GM18517 (cell line): Measurements from ENCODE around the gene METRNL.
"Not testable (repeated sequence)": the region's sequence is repeated elsewhere in the genome, so short reads cannot be mapped to it uniquely, and the experiment has no call there.

Source experiments
- ATAC-seq: cut with Tn5 transposase; IDR thresholded peaks from one replicate; pipeline ENCODE4 v1.9.1; 2021; ENCODE audit warnings: mild to moderate bottlenecking, moderate library complexity; ENCODE audit not compliant: unreplicated experiment

Gene METRNL

DNA sequence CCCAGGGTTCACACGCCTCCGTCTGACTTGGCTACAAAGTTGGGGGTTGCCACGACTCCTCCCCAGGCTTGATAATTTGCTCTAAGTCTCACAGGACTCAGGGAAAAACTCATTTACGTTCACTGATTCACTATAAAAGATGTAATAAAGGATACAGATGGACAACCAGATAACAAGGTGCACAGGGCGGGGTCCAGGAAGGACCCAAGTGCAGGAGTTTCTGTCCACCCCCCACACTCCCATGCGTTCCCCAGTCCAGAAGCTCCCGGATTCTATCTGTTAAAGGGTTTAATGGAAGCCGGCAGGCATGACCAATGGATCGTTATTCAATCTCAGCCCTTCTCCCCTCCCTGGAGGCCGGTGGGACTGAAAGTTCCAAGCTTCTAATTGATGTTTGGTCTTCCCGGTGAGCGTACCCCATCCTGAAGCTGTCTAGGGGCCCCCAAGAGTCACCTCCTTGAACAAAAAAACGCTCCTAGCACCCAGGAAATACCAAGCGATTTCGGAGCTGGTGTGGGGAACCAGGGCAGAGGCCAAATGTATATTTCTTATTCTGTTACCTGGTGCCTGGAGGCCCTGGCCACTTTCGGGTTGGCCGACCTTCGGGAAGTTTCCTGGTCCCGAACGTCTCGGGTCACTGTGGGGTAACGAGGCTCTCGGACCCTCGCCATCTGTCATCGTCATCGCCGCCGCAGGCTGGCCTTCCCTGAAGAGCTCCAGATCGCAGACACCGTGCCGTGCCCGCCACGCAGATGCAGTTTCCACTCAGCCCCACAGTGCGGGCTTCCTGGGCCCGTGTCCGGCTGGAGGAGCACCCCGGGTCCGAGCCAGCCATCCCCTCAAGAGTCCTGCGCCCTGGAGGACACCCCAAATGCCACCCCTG is 13.5 kb upstream of the METRNL start:
- ATAC-seq, result no peak

DNA sequence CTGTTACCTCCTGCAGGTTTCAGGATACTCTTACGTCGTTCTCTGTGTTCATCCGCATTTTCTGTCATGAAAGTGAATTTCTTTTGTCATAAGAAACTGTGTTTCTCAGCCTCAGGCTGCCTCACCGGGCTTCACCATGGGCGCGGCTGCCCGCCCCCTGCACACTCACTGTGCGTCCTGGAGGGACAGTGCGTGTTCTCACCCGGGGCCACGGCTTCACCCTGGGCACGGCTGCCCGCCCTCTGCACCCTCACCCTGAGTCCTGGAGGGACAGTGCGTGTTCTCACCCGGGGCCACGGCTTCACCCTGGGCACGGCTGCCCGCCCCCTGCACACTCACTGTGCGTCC is 12.9 kb upstream of the METRNL start:
- ATAC-seq, result not testable (repeated sequence)

DNA sequence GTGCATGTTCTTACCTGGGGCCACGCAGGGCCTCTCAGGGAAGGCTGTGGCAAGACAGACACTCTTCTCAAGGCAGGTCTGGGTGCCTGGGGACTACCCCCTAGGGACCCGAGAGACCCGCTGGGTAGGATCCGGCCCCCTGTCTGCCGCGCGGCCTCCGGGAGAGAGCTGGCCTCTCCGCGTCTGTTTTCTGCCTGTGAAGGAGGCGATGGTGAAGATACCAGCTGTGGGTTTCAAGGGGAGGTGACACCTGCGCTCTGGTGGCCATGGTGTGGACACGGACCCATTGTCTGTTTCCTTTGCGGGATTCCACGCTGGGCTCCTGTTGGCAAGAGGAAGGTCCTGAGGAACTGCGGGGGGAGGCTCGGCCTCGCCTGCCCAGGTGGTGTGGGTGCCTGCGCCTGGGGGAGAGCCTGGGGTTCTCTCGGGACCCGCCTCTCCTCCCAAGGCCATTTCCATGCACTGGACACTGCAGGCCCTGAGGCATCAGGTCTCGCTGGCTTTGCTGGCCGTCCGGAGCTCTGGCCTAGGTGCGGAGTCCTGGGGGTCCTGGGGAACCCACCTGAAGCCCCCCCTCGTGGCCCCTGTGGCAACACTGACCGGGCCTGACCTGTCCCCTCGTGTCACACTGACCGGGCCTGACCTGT is 12.2 kb upstream of the METRNL start:
- no peak for ATAC-seq

GRCh38 chr17:83067718-83068261 is 11.6 kb upstream of the METRNL start:
- ATAC-seq, result no peak

DNA sequence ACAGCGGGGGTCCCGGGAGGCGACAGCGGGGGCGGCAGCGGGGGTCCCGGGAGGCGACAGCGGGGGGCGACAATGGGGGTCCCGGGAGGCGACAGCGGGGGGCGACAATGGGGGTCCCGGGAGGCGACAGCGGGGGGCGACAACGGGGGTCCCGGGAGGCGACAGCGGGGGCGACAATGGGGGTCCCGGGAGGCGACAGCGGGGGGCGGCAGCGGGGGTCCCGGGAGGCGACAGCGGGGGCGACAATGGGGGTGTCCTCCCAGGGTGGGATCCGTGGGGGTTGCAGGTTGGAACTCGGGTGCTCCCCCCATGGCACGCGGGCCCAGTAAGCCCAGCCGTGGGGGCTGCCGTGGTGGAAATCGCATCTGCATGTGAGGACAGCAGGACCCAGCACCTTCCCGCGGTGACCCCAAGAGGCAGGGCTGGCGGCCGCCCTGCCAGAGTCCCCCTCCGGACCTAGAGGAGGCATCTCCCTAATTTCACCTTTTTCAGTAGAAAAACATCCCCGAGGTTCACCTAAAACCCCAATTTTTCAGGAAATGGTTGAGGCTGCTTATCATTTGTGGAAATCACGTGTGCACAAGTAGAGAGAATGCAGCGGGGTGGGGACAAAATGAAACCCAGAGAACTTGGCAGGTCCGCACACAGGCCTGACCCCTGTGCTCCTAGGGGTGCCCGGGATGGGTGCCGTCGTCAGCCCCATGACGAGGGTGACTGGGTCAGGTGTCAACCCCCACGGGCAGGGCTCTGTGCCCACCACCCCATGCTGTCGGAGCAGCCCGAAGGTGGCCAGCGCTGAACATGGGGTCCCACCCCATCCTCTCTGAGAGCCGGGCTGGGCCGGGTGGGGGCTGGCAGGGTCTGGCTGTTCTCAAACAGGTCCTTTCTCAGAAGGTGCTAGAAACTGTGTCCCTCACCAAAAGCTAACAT is 10.5 kb upstream of the METRNL start:
- no peak for ATAC-seq

GRCh38 chr17:83069571-83069906 is 9.9 kb upstream of the METRNL start:
- ATAC-seq, result no peak

- ATAC-seq, result no peak
These were observed 9.3 kb upstream of the METRNL start for GRCh38 chr17:83069931-83070742.

DNA sequence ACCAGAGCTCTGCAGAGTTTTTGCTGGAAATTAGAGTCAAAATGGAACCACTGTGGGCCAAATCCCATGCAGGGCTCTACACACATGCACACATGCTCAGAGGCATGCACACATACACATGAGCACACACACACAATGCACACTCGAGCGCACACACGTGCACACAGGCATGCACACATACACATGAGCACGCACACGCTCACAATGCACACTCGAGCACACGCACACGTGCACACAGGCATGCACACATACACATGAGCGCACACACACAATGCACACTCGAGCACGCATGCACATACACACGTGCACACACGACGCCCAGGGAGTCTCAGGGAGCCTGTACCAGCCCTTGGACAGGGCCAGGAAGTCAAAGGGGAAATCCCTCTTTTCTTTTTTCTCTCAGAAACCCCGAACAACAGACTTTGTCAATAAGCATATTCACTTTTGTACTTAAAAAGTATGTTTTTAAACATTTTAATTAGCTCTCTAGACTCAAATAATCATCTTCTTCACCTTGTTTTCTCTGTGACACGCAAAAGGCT is 8.5 kb upstream of the METRNL start:
- no peak for ATAC-seq

DNA sequence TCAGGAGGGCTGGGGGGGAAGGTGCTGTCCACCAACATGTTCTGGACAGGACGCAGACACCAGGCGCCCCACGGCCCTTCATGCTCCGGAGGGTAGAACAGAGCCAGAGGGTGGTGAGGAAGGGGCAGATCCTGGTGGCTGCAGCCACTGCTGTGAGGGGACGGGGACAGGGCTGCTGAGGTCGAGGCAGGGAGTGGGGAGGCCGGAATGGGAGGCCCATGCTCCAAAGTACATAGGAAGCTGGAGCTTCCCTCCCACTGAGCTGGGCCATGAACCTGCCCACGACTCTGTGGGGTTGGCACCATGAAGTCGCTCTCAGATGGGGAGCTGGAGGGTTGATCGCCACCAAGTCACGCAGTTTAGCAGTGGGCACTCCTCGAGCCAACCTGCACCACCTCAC is 8.0 kb upstream of the METRNL start:
- ATAC-seq, result no peak

DNA sequence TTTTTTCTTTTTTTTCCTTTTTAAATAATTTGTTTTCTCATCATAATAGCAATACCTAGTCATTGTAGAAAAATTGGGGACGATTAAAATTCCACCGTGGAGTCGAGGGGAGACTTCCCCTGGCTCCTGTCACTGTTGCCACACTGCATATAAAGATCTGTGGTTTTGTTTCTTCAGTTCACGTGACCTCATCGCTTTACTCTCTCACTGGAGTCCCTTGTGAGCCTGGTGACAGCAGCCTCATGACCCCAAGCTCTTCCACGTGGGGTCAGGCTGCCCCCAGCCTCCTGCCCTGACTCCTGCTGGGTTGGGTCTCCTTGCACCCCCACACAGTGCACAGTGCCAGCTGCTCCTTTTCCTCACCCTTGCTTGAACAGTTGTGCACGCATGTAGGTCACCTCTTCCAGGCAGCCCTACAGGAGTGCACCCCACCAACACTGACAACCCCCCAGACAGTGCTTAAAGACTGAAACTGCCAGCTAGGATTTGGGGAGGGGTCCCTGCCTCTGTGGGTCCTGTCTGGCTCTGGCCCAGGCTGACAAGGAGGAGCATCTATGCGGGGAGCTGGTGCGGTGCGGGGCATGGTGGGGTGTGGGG is 7.3 kb upstream of the METRNL start:
- ATAC-seq, result no peak

GRCh38 chr17:83072600-83073358 is 6.6 kb upstream of the METRNL start:
- no peak for ATAC-seq

GRCh38 chr17:83073389-83074063 is 5.9 kb upstream of the METRNL start:
- no peak for ATAC-seq

DNA sequence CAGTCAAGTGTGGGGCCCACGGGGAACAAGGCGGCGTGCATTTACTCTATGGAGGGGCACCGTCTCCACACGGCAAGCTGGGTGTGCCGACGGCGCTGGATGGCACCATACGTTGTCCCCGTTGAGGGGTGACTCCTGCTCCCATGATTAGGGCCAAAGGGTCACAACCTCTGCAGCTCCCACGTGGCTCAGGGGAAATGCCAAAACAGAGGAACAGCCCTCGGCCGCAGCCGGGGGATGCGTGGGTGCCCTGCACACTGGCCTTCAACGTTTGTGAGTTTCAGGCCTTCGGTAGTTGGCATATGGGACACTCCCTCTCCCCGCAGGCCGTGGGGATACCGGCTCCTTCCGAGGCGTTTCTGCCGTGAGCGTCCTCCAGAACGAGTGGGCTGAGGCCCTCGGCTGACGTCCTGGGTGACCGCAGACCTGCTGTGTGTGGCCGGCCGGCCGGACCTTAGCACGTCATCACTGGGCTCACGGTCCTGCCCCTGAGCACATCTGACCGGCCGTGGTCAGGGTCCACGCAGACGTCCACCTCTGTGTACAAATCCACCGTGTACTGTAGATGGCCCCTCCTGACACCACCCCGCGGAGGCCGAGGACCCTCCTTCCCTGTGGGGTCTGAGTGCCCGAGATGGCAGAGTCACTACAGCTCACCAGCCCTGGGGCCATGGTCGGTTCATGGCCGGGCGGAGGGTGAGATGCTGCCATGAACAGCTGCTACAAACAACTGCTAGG is 4.8 kb upstream of the METRNL start:
- no peak for ATAC-seq

GRCh38 chr17:83075270-83075880 is 4.0 kb upstream of the METRNL start:
- ATAC-seq, result no peak

DNA sequence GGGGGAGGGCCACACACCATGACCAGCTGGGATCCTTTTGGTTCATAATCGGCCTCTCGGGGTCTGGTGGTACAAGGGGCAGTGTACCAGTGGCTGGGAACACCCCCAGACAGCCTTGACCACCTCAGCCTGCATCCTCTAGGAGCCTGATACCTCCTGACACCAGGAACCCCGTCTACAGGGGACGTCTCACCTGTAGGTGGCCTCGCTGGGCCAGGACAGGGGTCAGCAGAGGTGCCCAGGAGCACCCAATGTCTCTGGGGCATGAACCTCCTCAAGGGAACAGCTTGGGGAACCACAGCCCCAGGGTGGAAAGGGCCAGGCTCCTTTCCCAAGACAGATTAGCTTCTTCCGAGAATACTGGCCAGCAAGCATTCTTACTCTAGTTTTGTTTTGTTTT is 2.5 kb upstream of the METRNL start:
- no peak for ATAC-seq

DNA sequence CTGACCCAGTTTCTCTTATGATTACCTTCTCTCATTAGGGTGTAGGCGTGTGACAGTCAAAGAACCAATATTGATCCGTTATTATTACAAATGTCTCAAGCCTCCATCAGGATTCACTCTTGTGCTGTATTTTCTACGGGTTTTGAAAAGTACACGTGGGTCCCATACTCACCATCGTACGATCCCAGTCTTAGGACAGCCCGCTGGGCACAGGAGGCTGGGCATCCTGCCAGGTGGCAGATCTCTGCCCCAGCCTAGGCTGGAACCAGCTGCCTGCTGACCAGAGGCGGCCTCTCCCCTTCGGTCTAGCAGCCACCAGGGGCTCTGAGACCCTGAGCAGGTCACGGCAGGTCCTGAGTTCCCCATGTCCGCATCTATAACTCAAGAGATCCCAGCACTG is 2.0 kb upstream of the METRNL start:
- ATAC-seq, result no peak

DNA sequence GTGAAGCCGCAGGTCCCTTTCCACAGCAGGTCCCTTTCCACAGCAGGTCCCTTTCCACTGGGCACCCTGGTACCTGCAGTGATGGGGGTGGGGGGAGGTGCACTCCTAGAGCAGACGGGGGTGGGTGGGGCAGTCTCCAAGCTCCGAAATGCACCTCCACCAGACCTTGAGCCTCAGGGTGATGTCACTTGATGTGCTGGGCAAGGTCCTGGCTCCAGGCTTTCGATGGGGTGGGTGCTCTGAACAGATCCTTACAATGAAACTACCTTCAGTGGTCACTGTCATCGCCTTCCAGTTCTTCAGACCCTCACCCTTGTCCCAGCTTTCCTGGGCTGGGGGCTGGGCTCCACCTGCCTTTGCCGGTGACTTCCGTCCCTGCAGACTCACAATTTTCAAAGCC is 1.5 kb upstream of the METRNL start:
- ATAC-seq, result no peak
